Frontal cortex (tissue), 4 donors: ENCODE data around the gene ALAS2. TPM values are rescaled to one million over a fixed set of nuclear protein-coding genes. Genes with fewer than 3 reads are reported as not detected.
"Not testable (repeated sequence)": the region's sequence is repeated elsewhere in the genome, so short reads cannot be mapped to it uniquely, and the experiment has no call there.

Experiments used
- DNase-seq, 2 donors: peaks; one replicate each; pipeline ENCODE4 v3.0.0; 2012; ENCODE audit warnings: low spot score in 2 of 2
- FAIRE-seq: peaks from 2 replicates; lab custom pipeline; 2012; peaks lifted over from hg19 to GRCh38; lab: Jason Lieb, UNC
- total RNA-seq: library from RNA; depleted of rRNA; stranded (reverse); fragments of >200 nt; gene quantifications from one replicate; pipeline ENCODE4 v1.2.3, GENCODE V29; 2014
- donor health status: control.
- donor health status: control.
- donor health status: control.

The ALAS2 gene
- total RNA-seq, 1 donor from 2014 or later: 50.1 TPM

DNA sequence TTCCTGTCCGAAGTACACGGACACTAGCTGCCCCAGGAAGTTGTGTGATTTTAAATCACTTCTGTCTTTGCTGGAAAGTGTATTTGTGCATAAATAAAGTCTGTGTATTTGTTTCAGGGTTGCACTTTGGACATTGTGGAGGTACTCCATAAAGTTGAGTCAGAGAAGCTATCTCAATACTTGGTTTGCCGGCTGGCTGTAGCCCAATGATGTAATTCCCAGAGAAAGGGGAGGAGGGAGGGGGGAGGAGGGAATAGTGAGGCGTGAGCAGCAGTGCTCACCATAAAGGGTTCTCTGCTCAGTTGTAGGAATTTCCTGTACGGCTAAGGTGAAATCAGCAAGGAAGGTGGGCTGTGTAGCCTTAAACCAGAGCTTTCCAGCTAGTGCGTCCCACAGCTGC lies 23.1 kb downstream of the ALAS2 start:
- no peak for FAIRE-seq

DNA sequence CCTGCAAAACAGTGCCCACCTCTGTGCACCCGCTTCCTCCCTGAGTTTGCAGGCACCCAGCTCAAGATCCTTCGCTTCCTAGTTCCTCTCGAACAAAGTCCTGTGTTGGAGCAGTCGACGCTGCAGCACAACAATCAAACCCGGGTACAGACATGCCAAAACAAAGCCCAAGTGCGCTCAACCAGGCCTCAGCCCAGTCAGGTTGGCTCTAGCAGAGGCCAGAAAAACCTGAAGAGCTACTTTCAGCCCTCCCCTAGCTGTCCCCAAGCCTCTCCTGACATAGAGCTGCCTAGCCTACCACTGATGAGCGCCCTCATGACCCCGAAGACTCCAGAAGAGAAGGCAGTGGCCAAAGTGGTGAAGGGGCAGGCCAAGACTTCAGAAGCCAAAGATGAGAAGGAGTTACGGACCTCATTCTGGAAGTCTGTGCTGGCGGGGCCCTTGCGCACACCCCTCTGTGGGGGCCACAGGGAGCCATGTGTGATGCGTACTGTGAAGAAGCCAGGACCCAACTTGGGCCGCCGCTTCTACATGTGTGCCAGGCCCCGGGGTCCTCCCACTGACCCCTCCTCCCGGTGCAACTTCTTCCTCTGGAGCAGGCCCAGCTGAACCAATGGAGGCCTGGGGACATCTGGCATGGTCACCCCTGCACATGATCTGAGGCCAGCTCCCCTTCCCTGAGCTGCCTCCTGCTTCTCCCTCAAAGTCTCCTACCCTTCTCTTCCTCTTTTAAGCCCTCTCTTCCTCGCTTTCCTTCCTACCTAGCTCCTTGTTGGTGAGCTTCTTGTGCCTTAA lies 23.8 kb downstream of the ALAS2 start:
- no peak for FAIRE-seq
- DNase-seq: no peak

More for the DNA sequence above, 23.1 kb downstream of the ALAS2 start:
- DNase-seq: no peak

DNA sequence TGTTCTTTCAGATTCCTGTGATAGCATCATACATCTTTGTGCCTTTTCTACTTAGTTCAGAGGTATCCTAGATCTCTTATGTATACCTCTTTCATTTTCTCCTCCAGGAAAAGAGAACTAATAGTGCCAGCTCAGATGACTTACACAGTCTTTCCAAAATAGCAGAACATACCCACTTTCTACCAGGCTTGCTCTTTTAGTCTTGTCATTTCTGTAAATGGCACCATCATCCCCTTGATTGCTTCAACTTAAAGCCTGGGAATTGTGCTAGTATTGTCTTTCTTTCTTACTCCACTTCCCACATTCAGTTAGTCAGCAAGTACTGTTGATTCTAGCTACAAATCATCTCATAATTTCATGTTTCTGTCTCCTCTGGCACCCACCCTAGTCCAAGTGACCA lies 25.5 kb downstream of the ALAS2 start:
- no peak for FAIRE-seq
- no peak for DNase-seq

DNA sequence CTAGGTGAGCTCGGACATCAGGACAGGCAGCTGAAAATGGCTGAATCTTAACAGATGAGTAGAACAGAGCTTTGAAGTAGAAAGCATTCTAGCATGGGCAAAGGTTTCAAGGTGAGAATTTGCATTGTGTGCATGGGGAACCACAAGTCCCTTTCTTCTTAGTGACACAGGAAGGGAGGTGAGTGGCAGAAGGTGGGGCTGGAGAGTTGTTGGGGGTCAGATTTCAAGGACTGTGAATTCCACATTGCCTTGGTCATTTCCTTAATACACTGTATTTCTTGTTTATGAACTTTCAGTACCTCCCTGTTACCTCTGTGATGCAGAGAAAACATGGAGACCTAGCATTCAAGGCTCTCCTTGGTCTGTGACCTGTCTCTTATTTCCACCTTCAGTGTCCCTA lies 26.5 kb downstream of the ALAS2 start:
- no peak for FAIRE-seq

DNA sequence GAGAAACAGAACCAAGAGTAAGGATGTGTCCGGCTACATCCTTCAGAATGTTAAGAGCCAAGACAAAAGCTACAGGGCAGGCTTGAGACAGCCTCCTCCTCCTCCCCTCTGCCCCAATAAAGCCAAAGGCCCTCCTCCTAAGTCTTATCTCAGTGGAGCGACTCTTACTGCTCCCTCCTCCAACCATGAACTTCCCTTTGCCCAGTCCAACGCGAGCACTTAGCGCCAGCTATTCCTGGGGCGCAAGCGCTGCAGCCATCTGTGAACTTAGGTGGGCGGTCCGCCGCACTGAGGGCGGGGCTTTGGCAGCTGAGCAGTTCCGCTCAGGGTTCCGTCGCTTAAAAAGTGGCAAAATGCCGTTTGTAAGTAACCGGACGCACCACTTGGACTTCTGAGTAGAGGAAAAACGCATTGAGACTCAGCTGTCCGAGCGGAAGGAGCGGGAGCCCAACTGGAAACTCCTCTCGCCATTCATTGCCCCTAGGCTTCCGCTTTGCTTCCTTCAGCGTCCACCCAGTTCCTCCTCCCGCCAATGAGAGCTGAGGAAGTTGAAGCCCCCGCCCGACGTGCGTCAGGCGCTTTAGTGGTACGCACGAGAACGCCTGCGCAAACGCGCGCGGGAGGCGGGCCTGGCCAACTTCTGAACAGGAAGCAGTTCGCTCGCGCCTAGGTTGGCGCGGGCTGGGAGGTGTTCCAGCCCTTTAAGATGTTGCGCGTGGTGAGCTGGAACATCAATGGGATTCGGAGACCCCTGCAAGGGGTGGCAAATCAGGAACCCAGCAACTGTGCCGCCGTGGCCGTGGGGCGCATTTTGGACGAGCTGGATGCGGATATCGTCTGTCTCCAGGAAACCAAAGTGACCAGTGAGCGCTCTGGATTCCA lies 30.8 kb downstream of the ALAS2 start, which contains the start of gene APEX2:
Gene APEX2 (plus strand): TSS at position 647 of the 882 bp plus-strand sequence. CDS start 60 bp downstream, at position 707.
- DNase-seq (peak; percentile 44 to 71), FAIRE-seq (no peak)

More for the DNA sequence above, 26.5 kb downstream of the ALAS2 start:
- no peak for DNase-seq

DNA sequence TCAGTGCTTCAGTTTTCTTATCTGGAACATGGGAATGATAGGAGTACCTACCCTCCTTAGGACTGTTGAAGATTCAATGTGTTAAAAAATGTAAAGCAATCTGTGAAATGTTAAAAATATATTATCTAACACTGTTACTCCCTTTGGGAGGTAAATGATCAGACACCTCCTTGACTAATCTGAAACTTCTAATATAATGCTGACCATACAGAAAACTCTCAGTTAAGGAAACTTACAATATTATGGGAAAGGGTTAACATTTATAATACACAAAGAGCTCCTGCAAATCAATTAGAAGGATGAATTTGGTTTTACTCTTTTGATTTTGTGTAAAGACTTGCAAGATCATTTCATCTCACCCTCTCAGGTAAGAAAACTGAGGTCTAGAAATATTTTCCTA lies 35.2 kb downstream of the ALAS2 start:
- no peak for FAIRE-seq
- no peak for DNase-seq

DNA sequence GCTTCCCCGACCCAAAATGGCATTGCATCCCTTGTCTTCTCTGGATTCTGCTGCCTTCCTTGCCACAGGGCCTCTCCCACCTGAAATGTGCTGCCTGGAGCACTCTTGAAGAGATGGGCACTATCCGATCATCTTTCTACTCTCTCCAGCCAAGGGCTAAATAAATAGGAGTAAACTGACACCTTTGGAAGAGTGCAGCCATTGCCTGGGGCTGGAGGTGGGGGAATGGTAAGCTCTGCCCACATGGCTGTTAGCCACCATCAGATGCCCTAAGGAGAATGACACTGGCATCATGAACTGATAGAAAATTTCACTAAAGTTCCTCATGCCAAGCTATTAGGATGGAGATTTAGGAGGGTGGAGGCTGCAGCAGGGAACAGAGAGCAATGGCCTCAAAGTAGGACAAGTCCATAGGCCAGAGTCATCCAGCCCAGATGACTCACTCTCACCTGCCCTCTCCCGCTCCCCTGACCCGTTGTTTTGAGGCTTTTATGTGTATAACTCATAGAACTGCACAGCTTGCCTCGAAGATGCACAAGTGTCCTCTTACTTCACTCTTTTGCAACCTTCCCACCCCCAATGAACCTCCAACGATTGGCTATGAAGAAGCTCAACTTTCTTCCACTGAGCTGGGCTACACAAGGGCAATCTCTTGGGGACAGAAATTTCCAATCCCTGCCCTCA lies 36.0 kb downstream of the ALAS2 start:
- DNase-seq (no peak), FAIRE-seq (no peak)

DNA sequence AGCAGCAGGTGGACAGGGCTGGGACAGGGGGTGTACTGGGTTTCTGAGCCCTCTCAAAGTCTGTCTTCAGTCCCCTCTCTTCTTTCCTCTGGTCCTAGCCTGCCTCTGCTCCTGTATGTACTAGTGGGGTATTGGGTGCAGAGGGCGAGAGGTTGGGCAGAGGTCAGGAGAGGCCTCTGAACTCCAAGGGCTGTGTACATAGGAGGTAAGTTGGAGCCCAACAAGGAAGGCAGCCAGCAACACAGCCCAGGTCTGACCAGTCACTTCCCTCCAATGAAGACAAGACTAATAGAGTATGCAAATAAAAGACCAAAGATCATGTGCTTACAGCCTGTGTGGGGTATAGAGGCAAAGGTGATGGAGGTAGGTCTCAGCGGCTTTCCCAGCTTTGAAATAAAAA lies 36.7 kb downstream of the ALAS2 start, which contains the start of gene PFKFB1:
Gene PFKFB1 (minus strand): TSS at position 90 of the 400 bp plus-strand sequence. CDS start 181 bp downstream, outside the sequence.
- no peak for DNase-seq
- FAIRE-seq: no peak

DNA sequence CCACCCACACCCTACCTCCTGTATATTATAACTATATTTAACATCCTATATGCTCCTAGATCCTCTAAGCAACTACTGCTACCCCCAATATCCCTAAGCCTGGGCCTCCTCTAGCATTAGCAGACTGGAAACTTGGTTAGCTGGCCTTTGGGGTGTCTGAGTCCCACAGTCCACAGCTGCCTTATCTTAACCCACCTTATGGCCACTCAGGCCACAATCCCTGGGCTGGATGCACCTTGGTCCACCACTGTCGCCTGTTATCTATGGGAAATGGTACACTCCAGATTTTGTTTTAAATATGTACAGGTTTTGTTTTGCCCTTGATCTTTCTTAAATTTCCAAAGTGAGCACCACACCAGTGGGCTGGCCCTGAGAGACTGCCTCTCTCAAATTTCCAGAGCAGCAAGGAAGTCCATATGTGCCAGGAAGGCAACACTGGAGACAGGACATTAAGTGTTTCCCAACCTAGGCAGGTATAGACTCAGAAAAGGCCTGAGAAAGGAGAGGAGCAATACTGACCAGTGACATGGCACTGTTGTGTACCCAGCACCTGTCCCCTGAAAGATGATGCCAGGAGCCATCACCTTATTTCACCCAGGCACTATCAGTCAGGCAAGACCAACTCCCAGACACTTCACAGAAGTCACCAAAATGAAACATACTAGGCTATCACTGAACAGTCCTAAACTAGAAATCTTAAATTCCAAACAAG lies 37.7 kb downstream of the ALAS2 start:
- DNase-seq: no peak
- FAIRE-seq: no peak

DNA sequence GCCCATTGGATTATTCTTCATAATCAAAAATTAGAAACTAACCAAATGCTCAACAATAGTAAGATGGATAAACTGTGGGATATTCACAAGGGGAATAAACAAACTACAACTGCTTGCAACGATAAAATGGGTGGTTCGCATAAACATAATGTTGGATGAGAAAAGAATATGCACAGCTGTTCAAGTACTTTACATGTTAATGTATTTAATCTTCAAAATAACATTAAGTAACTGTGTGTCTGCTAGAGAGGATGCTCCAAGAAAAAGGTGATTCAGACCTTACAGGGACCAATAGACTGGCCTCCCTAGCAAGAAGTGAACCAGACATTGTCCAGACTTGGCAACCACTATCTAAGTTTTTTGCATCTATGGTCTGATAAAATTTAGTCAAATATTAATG lies 39.1 kb downstream of the ALAS2 start:
- no peak for DNase-seq
- no peak for FAIRE-seq

DNA sequence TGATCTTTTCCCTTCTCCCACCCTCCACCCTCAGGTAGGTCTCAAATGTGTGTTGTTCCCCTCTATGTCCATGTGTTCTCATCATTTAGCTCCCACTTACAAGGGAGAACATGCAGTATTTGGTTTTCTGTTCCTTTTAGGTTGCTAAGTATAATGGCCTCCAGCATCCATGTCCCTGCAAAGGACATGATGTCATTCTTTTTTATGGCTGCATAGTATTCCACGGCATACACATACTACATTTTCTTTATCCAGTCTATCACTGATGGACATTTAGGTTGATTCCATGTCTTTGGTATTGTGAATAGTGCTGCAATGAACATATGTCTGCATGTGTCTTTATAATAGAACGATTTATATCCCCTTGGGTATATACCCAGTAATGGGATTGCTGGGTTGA lies 47.5 kb downstream of the ALAS2 start:
- FAIRE-seq, DNase-seq: not testable (repeated sequence)

DNA sequence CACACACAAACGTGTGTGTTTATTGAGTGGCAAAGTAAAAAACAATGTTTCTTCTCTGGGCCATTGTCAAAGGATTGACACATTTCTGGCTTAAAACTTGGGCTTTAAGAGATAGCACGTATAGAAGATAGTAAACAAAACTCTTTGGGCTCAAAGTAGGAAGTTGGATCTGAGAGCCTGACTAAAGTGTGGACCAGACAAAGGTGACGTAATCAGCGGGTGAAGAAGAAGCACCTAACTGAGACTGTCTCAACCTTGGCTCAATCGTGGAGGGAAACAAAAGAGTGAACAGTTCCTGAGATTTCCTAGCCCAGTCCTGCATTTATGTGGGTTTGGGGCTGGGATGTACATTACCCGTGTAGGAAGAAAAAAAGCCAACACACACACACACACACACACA lies 50.4 kb downstream of the ALAS2 start:
- FAIRE-seq (no peak), DNase-seq (no peak)

DNA sequence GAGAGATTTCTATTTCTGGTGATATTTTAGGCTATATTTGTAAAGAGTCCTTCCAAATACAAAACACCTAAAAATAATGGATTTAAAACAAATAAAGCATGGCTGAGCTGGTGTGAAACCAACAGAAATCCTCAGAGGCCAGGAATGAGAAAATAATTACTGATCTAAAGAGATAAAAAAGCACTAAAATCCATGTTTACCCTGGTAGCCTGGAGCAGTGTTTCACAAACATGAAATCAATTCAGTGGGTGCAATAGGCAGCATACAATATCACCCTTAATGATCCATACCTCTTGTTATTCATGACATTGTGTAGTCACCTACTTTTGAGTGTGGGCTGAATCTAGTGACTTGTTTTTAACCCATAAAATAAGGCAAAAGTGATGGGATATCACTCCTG lies 51.3 kb downstream of the ALAS2 start:
- no peak for FAIRE-seq
- DNase-seq: no peak

DNA sequence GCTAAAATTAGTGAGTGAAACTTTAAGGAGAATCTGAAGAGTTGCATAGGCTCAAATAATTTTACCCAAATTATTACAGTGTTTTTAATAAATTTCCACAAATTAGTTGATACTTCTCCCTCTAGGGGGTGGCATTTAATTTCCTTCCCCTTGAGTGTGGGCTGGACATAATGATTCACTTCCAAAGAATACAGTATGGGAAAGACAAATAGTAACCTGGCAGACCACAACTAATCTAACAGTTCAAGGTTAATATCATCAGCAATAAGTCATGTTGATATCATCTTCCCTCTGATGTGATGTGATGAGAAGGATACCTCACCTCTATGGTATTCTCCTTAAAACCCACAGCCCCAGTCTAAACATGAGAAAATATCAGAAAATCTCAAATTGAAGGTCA lies 52.3 kb downstream of the ALAS2 start:
- FAIRE-seq: no peak

DNA sequence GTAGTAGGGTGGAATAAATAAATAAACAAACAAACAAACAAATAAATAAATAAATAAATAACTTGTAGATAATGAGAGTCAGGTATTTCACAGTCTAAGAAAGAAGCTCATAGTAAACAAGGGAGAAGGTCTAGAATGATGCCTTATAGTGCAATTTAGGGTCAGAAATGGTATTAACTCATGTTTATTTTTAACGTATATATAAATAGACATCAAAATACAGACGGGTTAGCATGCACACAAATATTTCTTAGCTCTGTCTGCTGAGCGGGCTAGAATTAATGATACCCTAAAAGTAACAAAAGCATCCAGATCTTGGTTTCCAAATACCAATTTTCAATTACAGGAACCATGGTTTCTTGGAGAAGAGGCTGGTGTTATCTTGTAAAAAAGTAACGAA lies 53.4 kb downstream of the ALAS2 start:
- FAIRE-seq: no peak
- DNase-seq: no peak

More for the DNA sequence above, 52.3 kb downstream of the ALAS2 start:
- no peak for DNase-seq

DNA sequence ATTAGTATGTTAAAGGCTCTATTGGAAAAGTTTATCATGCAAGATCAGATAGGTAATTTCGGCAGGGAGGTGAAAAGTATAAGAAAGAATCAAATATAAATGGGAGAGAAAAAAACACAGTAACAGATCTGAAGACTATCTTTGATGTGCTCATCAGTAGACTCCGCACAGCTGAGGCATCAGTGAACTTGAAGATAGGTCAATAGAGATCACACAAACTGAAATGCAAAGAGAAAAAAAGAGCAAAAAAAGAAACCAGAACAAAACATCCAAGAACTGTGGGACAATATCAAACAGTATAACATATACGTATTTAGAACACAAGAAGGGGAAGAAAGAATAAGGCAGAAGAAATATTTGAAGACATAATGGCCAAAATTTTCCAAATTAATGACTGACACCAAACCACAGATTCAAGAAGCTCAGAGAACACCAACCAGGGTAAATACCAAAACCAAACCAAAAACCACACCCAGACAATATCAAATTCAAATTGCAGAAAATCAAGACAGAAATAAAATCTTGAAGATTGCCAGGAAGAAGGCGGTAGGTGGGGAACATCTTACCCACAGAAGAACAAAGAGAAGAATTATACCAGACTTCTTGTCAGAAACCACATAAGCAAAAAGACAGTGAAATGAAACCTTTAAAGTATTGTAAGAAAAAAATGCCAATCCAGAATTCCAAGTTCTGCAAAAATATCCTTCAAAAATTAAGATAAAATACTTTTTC lies 65.8 kb downstream of the ALAS2 start:
- FAIRE-seq (no peak), DNase-seq (no peak)

DNA sequence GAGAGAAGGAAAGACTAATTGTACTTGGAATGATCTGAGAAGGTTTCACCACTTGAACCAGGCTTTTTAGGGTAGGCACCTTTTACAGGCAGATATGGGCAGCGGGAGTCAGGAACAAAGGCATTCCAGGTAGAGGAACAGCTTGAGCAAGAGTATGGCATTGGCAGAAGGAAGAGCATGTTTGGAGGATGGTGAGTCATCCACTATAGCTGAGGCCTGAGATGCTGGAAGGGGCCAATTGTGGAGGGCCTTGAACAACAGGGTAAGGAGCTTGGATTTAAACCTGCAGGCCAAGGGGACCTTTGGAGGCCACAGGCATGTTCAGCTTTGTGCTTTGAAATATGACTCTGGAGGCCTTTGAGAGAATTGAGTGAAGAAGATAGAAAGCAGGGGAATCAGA lies 69.0 kb downstream of the ALAS2 start:
- FAIRE-seq: no peak
- DNase-seq: no peak
